ENCODE measurements around the gene TACO1. TPM values are rescaled to one million over a fixed set of nuclear protein-coding genes. Genes with fewer than 3 reads are reported as not detected.

The TACO1 gene
- total and polyA plus RNA-seq, 2 donors from 2014 or later = 18.4 to 80.1 TPM

GRCh38 chr17:63571632-63572310 is 28.9 kb upstream of the TACO1 start:
- no peak for FAIRE-seq
- Histone ChIP-seq H3K36me3 (ENCODE audit: control insufficient read depth in 2 of 3, insufficient read depth in 3 of 3, low read length in 3 of 3) (no peaks in the 10 kb centered on the region), H3K4me3 (ENCODE audit: low read length in 3 of 3) (no peak overlapping the region), H3K9ac (ENCODE audit: low read length in 3 of 3) (no peak overlapping the region), H3K27ac (ENCODE audit: low read depth in 2 of 2, low read length in 2 of 2) (no peak overlapping the region), H3K9me3 (ENCODE audit: control insufficient read depth in 2 of 3, insufficient read depth in 1 of 3, low read length in 3 of 3) (no peaks in the 10 kb centered on the region), H3K27me3 (ENCODE audit: control insufficient read depth, insufficient read depth, low read length) (no peaks in the 10 kb centered on the region), H3K4me1 (ENCODE audit: control insufficient read depth in 2 of 3, insufficient read depth in 2 of 3, low read depth in 1 of 3, low read length in 3 of 3) (no peaks in the 10 kb centered on the region)
- no peak for TF ChIP-seq CTCF (IDR thresholded peaks at IDR 0.05; ENCODE audit: borderline replicate concordance, extremely low read depth, insufficient read depth)
- intact Hi-C loops (cut with DNase I) = no loop called here
- DNase-seq = no peak

GRCh38 chr17:63573634-63574033 is 27.1 kb upstream of the TACO1 start:
- no peak for DNase-seq
- intact Hi-C loops (cut with DNase I) = no loop called here
- H3K36me3 ChIP-seq (ENCODE audit: control insufficient read depth in 2 of 3, insufficient read depth in 3 of 3, low read length in 3 of 3) = no peaks in the 10 kb centered on the region
- H3K4me3 ChIP-seq (ENCODE audit: low read length in 3 of 3) = no peak overlapping the region
- no peaks in the 10 kb centered on the region for H3K9me3 ChIP-seq (ENCODE audit: control insufficient read depth in 2 of 3, insufficient read depth in 1 of 3, low read length in 3 of 3)
- H3K27ac ChIP-seq (ENCODE audit: low read depth in 2 of 2, low read length in 2 of 2) = no peak overlapping the region
- no peaks in the 10 kb centered on the region for H3K4me1 ChIP-seq (ENCODE audit: control insufficient read depth in 2 of 3, insufficient read depth in 2 of 3, low read depth in 1 of 3, low read length in 3 of 3)
- no peak for FAIRE-seq
- no peak for TF ChIP-seq CTCF (IDR thresholded peaks at IDR 0.05; ENCODE audit: borderline replicate concordance, extremely low read depth, insufficient read depth)
- H3K9ac ChIP-seq (ENCODE audit: low read length in 3 of 3) = no peak overlapping the region
- no peaks in the 10 kb centered on the region for H3K27me3 ChIP-seq (ENCODE audit: control insufficient read depth, insufficient read depth, low read length)

GRCh38 chr17:63578027-63578768 is 22.5 kb upstream of the TACO1 start:
- H3K27ac ChIP-seq (ENCODE audit: low read depth in 2 of 2, low read length in 2 of 2) = no peak overlapping the region
- H3K36me3 ChIP-seq (ENCODE audit: control insufficient read depth in 2 of 3, insufficient read depth in 3 of 3, low read length in 3 of 3) = peaks cover 5 to 20% (median 18%) of the 10 kb centered on the region in 3 donors
- intact Hi-C loops (cut with DNase I) = no loop called here
- FAIRE-seq = no peak
- H3K4me3 ChIP-seq (ENCODE audit: low read length in 3 of 3) = no peak overlapping the region
- H3K9ac ChIP-seq (ENCODE audit: low read length in 3 of 3) = no peak overlapping the region
- H3K4me1 ChIP-seq (ENCODE audit: control insufficient read depth in 2 of 3, insufficient read depth in 2 of 3, low read depth in 1 of 3, low read length in 3 of 3) = peaks cover 0 to 3% (median 2%) of the 10 kb centered on the region in 3 donors
- TF ChIP-seq CTCF (IDR thresholded peaks at IDR 0.05; ENCODE audit: borderline replicate concordance, extremely low read depth, insufficient read depth) = no peak
- no peaks in the 10 kb centered on the region for H3K27me3 ChIP-seq (ENCODE audit: control insufficient read depth, insufficient read depth, low read length)
- no peak for DNase-seq
- H3K9me3 ChIP-seq (ENCODE audit: control insufficient read depth in 2 of 3, insufficient read depth in 1 of 3, low read length in 3 of 3) = no peaks in the 10 kb centered on the region
